A549 (cell line): Measurements from ENCODE around the gene KMT2D.

Experiments
- CBX2 ChIP-seq: fragments of 200-600 bp; sonication (generic); IDR thresholded peaks from 2 replicates; pipeline ENCODE4 v1.6.1; 2016; ENCODE audit warnings: low read depth, mild to moderate bottlenecking, borderline replicate concordance
- CHD4 ChIP-seq: fragments of 200-600 bp; sonication (generic); IDR thresholded peaks from 2 replicates; pipeline ENCODE4 v1.6.1; 2016; ENCODE audit warnings: antibody characterized with exemption, mild to moderate bottlenecking, borderline replicate concordance
- EHMT2 ChIP-seq: fragments of 200-600 bp; sonication (generic); IDR thresholded peaks from 2 replicates; pipeline ENCODE4 v1.6.1; 2016; ENCODE audit warnings: antibody characterized with exemption, low read depth, mild to moderate bottlenecking, moderate library complexity
- KDM1A ChIP-seq: fragments of 200-600 bp; sonication (generic); IDR thresholded peaks from 2 replicates; pipeline ENCODE4 v1.6.1; 2016; ENCODE audit warnings: low read depth, mild to moderate bottlenecking
- MYC ChIP-seq: IDR thresholded peaks from 2 replicates; pipeline ENCODE4 v1.6.1; 2012; ENCODE audit warnings: mild to moderate bottlenecking, inconsistent platforms, low read length, improper control_type of control experiment, borderline replicate concordance
- POLR2A ChIP-seq: IDR thresholded peaks from 2 replicates; pipeline ENCODE4 v1.6.1; 2012; ENCODE audit warnings: mild to moderate bottlenecking, low read length
- POLR2AphosphoS2 ChIP-seq: conservative IDR thresholded peaks from 2 replicates; pipeline ENCODE4 v1.6.1; 2012; ENCODE audit warnings: low read length, improper control_type of control experiment, inconsistent platforms
- RARB ChIP-seq: fragments of 250-450 bp; sonication (Bioruptor Pico); IDR thresholded peaks from 2 replicates; pipeline ENCODE4 v1.8.0; 2021; ENCODE audit warnings: mild to moderate bottlenecking, moderate library complexity
- RCOR1 ChIP-seq: fragments of 150-350 bp; IDR thresholded peaks from 2 replicates; pipeline ENCODE4 v1.6.1; 2014; ENCODE audit warnings: antibody characterized with exemption, low read length, low read depth
- RFX5 ChIP-seq: fragments of 450-650 bp; IDR thresholded peaks from 2 replicates; pipeline ENCODE4 v1.7.1; 2014; ENCODE audit warnings: antibody characterized with exemption, mild to moderate bottlenecking, moderate library complexity
- TP53 ChIP-seq: fragments of 250-450 bp; sonication (Bioruptor Pico); IDR thresholded peaks from 2 replicates; pipeline ENCODE4 v1.5.0; 2021; ENCODE audit warnings: mild to moderate bottlenecking, moderate library complexity
- TF ChIP-seq, protein P1 (sequence below): fragments of >200 bp; sonication (Bioruptor Twin); formaldehyde crosslinking; IDR thresholded peaks from 3 replicates; pipeline ENCODE4 v1.5.1; 2016
- TF ChIP-seq, protein P2 (sequence below): fragments of >200 bp; sonication (Bioruptor Twin); formaldehyde crosslinking; IDR thresholded peaks from 3 replicates; pipeline ENCODE4 v1.6.1; 2016
- TF ChIP-seq, protein P3 (sequence below): IDR thresholded peaks from 2 replicates; pipeline ENCODE4 v1.6.1; 2012

DNA sequence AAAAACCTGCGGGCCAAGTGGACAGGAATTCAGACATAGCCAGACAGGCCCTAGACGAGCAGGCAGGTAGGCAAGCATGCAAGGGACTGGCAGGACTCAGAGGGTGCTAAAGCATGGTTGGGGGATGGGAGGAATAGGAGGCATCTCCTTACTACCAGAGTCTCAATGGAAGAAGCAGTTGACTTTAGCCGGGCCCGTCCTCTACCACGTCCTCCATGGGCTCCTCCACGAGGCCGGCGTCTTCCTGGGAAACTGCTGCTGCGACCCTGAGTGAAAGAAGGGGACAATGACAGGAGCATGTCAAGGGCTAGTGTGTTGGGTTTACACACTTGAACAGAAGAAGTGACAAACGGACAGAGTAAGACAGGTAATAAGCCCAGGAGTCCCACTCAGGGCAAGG is 11.6 kb downstream of the KMT2D start:
- TF ChIP-seq, protein P1, sequence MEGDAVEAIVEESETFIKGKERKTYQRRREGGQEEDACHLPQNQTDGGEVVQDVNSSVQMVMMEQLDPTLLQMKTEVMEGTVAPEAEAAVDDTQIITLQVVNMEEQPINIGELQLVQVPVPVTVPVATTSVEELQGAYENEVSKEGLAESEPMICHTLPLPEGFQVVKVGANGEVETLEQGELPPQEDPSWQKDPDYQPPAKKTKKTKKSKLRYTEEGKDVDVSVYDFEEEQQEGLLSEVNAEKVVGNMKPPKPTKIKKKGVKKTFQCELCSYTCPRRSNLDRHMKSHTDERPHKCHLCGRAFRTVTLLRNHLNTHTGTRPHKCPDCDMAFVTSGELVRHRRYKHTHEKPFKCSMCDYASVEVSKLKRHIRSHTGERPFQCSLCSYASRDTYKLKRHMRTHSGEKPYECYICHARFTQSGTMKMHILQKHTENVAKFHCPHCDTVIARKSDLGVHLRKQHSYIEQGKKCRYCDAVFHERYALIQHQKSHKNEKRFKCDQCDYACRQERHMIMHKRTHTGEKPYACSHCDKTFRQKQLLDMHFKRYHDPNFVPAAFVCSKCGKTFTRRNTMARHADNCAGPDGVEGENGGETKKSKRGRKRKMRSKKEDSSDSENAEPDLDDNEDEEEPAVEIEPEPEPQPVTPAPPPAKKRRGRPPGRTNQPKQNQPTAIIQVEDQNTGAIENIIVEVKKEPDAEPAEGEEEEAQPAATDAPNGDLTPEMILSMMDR: no peak
- TF ChIP-seq, protein P2, sequence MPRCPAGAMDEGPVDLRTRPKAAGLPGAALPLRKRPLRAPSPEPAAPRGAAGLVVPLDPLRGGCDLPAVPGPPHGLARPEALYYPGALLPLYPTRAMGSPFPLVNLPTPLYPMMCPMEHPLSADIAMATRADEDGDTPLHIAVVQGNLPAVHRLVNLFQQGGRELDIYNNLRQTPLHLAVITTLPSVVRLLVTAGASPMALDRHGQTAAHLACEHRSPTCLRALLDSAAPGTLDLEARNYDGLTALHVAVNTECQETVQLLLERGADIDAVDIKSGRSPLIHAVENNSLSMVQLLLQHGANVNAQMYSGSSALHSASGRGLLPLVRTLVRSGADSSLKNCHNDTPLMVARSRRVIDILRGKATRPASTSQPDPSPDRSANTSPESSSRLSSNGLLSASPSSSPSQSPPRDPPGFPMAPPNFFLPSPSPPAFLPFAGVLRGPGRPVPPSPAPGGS: no peak
- no peak for TF ChIP-seq POLR2A
- TF ChIP-seq CHD4: no peak
- TF ChIP-seq POLR2AphosphoS2: no peak
- no peak for TF ChIP-seq KDM1A
- TF ChIP-seq MYC: no peak
- TF ChIP-seq, protein P3, sequence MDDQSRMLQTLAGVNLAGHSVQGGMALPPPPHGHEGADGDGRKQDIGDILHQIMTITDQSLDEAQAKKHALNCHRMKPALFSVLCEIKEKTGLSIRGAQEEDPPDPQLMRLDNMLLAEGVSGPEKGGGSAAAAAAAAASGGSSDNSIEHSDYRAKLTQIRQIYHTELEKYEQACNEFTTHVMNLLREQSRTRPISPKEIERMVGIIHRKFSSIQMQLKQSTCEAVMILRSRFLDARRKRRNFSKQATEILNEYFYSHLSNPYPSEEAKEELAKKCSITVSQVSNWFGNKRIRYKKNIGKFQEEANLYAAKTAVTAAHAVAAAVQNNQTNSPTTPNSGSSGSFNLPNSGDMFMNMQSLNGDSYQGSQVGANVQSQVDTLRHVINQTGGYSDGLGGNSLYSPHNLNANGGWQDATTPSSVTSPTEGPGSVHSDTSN: no peak
- no peak for TF ChIP-seq RARB (CRISPR knock-in tag)
- no peak for TF ChIP-seq EHMT2
- TF ChIP-seq RCOR1: no peak
- TF ChIP-seq CBX2: no peak
- no peak for TF ChIP-seq TP53 (CRISPR knock-in tag)
- no peak for TF ChIP-seq RFX5
